Activated T-helper 1 cell treated with Interleukin-2 at 50 U/mL for 16 hours (primary cell): ENCODE data around the gene FAM20C.
"Not testable (repeated sequence)": the region's sequence is repeated elsewhere in the genome, so short reads cannot be mapped to it uniquely, and the experiment has no call there.

Experiments used
- DNase-seq: peaks from one replicate; pipeline ENCODE4 v3.0.0-alpha.2; 2020; ENCODE audit warnings: low read depth

Gene FAM20C

DNA sequence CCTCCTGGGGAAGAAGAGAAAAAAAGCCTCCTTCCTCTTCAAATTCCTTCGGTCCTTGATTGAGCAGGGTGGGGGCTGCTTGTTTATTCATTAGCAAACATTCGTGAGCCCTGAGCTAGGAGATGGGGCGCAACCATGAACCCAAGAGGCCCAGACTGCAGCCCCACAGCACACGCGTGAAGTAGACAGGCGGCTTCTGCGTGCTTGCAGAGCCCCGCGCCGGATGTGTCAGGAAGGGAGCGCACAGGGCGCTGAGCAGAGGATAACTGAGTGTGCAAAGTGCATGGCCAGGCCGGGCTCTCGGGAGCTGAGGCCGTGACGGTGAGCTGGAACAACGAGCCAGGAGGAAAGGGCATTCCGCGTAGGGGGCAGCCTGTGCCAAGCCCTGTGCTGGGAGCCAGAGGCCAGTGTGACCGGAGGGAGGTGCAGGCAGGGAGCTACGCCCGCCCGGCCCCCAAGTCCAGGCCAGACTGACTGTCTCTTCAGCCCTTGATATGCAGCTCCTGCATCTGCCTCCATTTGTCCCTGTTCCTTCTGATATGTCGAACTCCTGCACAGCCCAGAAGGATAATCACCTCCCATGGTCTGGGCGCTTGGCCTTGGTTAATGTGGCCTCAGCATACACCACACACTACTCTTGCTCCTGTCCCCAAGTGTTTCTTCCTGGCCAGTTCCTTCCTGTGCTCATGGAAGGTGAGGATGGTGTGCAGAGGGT, 102.2 kb downstream of the FAM20C start:
- no peak for DNase-seq

- no peak for DNase-seq
Observed at GRCh38 chr7:295155-296154, 103.1 kb downstream of the FAM20C start.

DNA sequence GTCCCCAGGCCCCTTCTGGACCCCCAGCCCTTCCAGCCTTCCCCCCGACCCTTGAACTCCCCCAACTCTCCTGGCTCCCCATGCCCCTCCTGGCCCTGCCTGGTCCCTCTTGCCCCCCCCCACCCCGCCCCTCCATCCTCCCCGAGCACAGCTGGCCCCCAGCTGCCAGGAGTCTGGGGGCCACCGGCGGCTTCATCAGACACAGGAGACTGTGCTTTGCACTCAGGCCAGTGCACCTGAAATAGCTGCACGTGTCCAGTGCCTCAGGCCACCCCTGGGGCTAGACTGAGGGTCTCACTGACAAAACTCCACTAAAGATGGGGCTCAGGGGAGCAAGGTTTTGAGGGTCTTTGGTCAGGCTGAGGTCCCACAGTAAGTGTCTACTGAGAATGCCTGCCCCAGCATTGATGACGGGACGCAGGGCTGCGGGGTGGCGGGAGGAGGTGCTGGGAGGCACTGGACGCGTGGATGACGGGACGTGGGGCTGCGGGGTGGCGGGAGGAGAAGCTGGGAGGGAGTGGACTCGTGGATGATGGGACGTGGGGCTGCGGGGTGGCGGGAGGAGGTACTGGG, 104.1 kb downstream of the FAM20C start:
- DNase-seq, result no peak

- not testable (repeated sequence) for DNase-seq
Observed at GRCh38 chr7:297141-297540, 104.8 kb downstream of the FAM20C start.

DNA sequence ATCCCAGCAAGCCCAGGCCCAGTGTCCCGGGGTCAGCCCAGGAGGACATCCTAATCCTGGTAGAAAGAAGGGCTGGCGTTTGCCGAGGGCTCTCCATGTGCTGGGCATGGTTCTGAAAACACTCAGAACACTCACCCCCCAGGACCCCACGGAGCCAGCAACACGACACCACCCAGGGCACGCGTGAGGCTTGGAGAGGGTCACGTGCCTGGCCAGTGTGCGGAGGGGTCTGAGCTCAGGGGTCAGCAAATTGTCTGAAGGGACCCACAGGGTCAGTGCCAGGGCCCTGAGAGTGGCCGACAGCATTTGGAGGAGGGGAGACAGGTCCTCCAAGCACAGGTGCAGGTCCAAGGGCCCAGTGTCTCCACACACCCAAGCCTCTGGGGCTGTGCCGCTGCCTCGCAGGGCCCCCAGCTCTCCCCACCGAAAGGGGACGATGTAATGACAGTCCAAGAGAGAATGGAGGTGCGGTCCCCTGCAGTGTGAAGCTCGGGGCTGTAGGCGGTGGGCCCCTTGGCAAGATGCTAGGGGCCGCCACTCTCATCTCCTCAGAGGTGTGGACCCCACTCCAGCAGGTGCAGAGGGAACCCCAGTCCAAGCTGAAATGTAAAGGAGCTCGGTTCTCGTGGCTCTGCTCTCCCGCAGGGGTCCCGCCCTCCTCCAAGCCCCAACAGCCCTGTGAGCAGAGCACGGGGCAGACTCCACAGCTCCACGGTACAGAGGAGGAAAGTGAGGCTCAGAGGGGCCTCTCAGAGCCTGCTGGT, 105.4 kb downstream of the FAM20C start:
- DNase-seq, result no peak

DNA sequence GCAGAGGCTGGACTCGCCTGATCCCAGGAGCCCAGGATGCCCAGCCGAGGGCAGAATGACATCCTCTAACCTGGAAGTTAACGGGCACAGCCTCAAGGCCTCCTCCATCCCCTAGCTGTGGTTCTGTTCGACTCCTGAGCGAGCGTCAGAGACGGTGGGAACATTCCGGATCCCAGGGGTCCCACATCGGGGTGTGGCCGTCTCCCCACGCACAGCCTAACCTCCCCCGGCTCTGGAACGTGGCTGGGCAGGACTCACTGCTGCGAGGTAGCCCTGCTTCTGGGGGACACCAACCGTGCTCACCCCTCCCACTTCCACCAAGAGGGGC, 106.0 kb downstream of the FAM20C start:
- no peak for DNase-seq

DNA sequence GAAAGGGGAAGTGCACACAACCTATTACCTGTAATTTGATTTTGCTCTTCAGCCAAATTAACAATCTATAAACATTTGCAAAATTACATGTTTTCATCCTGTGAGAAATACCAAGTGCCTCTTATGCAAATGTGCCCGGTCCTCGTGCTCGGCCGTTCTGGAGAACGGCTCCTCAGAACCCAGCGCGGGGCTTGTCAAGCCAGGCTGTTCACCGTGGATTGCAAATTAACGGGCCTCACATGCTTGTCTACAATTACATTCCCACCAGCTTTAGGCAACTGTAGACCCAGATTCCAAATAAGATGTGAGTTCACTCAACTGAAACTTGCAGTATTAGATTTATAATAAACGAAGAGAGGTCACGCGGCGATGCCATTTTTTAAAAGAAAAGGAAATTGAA, 106.4 kb downstream of the FAM20C start:
- no peak for DNase-seq

- no peak for DNase-seq
Observed at GRCh38 chr7:299169-299568, 106.8 kb downstream of the FAM20C start.

DNA sequence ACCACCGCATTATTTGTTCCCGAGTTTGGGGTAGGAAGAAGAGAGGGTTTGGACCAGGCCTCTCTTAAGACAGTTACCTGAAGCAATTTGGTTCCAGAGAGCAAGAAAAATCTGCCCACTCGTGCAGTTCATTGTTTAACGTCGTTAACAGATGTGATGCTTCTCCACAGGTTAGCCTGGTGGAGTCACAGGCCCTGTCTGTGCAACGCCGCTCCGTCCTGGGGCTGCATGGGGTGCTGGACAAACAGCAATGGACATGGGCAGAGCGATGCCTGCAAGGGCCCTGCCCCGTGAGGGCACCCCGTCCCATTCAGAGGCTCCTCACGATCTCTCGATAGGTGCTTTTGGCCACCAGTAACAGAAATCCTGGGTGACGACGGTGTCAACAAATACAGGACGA, 107.3 kb downstream of the FAM20C start:
- no peak for DNase-seq

- DNase-seq, result no peak
Observed at GRCh38 chr7:300048-300447, 107.7 kb downstream of the FAM20C start.

- DNase-seq, result no peak
Observed at GRCh38 chr7:300546-301290, 108.3 kb downstream of the FAM20C start.

- DNase-seq, result no peak
Observed at GRCh38 chr7:301291-302053, 109.1 kb downstream of the FAM20C start.

DNA sequence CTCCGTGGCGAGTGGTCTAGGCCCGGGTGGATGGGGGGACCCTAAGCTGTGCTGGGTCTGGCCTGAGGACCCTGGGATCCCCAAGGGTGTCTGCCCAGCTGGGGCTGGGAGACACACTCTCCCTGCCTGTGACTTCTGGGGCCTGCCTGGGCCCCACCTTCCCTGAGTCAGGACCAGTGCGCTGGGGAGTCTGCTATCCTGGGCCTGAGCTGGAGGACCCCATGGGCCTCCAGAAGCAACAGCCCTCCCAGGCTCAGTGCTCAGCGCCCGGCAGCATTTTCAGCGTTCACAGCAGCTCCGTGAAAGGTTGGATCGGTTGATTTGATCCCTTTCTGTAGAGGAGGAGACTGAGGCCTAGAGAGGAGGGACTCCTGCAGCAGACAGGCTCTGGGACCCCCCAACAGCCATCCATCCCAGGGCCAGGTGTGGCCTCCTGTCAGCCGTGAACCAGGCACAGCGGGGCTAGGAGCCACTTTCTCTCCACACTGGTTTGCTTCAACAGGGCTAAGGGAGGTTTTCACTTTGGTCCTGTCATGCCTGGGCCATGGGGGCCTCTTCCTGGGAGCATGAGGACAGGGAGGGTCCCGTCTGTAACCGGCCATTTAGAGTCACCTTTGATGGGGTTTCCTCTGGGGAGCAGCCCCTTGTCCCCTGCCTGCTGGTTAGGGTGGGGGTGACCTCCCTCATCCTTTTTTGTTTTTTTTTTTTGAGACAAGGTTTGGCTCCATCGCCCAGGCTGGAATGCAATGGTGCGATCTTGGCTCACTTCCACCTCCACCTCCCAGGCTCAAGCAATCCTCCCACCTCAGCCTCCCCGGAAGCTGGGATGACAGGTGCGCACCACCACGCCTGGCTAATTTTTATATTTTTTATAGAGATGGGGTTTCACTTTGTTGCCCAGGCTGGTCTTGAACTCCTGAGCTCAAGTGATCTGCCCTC, 110.0 kb downstream of the FAM20C start:
- no peak for DNase-seq

DNA sequence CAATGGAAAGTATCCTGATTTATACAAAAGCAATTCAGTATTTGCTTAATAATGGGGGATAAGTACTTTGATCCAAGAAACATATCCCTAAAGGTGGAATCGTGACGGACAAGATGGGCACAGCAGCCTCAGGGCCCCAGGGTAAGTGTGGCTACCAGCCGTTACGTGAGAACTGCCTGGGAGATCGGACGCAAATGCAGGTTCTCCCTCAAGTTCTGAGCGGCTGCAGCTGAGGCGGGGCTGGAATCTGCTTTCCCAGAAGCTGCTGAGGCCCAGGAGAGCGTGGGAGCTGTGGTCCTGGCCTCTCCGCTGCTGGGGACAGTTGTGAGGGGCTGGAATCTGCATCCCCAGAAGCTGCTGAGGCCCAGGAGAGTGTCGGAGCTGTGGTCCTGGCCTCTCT, 111.1 kb downstream of the FAM20C start:
- DNase-seq, result no peak

DNA sequence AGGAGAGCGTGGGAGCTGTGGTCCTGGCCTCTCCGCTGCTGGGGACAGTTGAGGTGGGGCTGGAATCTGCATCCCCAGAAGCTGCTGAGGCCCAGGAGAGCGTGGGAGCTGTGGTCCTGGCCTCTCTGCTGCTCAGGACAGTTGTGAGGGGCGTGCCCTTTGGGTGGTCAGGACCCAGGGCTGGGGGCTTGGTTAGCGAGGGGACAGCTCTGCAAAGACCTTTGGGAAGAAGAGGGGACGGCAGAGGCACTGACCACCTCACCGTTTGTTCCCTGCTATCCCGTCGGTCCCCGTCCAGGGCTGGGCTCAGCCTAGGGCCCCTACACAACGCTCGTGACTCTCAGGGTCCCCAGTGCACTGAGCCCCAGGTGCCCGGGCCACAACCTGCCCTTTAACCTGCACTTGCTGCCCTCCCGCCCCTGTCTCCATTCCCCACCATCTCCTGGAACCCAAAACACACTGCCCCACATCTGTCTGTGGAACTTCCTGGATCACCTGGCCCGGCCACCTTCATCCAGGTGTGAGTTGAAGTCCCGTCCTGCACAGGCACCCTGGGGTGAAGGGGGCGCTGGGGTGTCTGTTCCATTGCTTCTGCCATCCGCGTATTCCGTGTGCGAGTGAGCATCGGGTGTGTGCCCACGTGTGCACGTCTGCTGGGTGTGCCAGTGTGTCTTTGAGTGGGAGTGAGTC, 111.7 kb downstream of the FAM20C start:
- DNase-seq, result no peak

- no peak for DNase-seq
Observed at GRCh38 chr7:304574-305409, 112.4 kb downstream of the FAM20C start.

GRCh38 chr7:305410-306151, 113.2 kb downstream of the FAM20C start:
- no peak for DNase-seq
